DMS79 (cell line): ENCODE results near the gene C14orf93.
A peak's percentile ranks its signal among the peaks of the same experiment; 100 is the strongest.

Experiments
- DNase-seq: peaks from one replicate; lab custom pipeline; 2025; lab: John Stamatoyannopoulos, UW

The C14orf93 gene

DNA sequence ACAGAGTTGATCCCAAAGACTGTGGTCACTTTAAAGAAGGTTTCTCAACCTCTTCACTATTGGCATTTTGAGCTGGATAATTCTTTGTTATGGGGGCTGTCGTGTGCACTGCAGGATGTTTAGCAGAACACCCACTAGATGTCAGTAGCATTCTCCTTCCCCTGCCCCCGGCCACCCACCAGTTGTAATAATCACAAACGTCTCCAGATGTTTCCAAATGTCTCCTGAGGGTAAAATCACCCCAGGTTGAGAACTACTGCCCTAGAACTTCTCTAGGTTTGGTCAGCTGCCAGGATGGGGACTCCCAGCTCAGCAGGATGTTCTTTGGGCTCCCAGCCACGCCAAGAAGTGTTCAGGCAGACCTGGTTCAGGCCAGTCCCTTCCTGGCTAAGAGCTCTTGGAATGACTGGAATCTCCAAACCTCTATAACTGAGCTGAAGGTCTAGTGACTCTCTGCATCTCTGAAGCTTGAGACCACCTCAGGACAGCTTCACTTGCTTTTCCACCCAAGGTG, 15.1 kb downstream of the C14orf93 start:
- DNase-seq, result peak; percentile 16

GRCh38 chr14:22993517-22993916, 16.4 kb downstream of the C14orf93 start:
- no peak for DNase-seq

- DNase-seq, result no peak
Measured at GRCh38 chr14:22991852-22992251, 18.1 kb downstream of the C14orf93 start.

DNA sequence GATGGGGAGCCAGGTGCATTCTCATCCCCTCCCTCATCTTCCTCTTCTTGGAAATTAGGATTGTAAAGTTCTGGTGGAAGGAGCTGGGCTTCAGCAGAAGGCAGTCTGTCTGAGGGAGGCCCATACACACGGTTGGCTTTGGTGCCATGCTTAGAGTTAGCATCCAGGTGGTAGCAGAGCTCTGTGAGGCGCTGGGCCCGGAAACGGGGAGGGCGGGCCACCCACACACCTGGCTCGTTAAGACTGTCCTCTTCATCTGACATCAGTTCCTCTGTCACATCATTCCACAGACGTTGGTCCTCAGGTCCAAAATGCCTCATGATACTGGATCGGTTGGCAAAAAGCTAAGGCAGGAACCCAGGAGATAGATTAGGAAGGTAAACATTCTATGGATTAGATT, 22.7 kb downstream of the C14orf93 start:
- no peak for DNase-seq

DNA sequence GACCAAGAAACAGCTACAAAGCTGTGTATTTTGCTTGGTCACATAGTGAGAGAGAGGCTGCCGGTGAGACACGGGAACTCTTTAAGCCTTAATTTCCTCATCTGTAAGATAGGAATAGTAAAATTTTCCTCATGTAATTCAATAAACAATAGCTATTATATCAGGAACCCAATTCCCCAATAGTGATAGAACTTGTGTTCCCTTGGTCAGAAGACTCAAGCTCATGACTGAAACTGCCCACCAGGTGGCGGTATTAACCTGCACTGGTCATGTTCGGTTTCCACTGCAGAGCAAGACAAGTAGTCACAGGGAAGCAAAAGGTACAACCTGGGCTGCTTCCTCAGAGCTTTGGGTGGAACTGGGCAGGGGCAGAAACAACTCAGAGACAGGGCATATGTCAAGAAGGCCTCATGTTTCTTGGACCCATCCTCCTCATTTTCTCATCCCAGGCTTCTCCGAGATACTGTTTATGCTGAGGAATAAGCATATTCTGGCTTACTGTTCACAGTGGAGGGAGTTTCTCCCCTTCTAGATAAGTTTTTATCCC, 23.4 kb downstream of the C14orf93 start:
- peak; percentile 80 for DNase-seq

- DNase-seq, result no peak
Measured at GRCh38 chr14:22985894-22986507, 23.9 kb downstream of the C14orf93 start.

GRCh38 chr14:22984959-22985658, 24.8 kb downstream of the C14orf93 start:
- DNase-seq, result no peak

GRCh38 chr14:22982477-22983245, 27.3 kb downstream of the C14orf93 start, which contains the start of gene AJUBA:
TSS of gene AJUBA (minus strand) at chr14:22982551. CDS start at chr14:22982266, 285 bp downstream.
- DNase-seq, result peak; percentile 72

- no peak for DNase-seq
Measured at GRCh38 chr14:22981876-22982476, 28.0 kb downstream of the C14orf93 start.

- DNase-seq, result no peak
Measured at GRCh38 chr14:22981090-22981875, 28.7 kb downstream of the C14orf93 start.

DNA sequence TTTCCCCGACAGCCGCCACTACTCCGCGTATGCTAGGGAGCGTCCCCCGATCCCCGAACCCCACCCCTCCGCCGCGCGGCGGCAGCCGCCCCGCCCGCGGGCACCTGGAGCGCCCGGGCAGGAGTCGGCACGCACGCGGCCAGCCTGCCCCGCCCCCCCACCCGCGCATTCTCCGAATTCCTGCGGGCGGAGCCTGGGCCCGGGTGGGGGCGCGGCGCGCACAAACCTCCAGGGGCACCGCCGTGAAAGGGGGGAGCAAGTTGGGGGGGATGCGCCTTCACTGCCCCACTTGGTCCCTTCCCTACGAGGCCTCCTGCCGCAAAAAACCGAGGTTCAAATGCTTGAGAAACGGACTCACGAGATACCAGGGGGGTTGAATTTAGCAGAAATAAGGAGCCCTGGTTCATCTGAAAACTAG, 29.3 kb downstream of the C14orf93 start:
- DNase-seq, result no peak

DNA sequence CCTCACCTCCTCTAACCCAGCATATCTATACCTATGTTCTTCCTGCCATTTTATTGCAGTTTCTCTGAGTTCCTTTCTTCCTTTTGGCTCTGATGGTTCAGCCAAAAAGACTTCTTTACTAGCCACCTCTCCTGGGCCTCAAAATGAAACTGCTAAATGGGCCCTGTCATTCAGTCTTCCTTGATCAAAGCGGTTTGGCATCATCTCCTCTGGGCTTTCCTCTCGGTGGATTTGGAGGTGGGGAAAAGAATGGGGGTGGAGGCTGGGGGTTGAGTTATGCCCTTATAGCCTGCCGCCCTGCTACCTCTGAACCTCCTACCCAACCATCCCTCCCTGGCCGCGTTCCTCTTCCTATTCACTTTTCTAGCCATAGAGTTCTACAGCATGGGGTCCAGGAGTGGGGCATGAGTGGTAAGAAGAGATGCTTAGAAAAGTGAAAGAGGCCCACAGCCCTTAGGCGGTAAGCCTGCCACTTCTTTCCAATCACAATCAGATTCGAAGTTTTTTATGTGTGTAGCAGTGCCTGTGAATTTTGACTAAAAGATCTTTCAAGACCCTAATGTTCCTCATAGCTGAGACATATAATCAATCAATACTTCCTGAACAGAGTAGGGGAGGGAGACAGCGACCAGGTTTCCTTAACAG, 30.1 kb downstream of the C14orf93 start:
- no peak for DNase-seq

GRCh38 chr14:22978981-22979671, 30.8 kb downstream of the C14orf93 start:
- no peak for DNase-seq

DNA sequence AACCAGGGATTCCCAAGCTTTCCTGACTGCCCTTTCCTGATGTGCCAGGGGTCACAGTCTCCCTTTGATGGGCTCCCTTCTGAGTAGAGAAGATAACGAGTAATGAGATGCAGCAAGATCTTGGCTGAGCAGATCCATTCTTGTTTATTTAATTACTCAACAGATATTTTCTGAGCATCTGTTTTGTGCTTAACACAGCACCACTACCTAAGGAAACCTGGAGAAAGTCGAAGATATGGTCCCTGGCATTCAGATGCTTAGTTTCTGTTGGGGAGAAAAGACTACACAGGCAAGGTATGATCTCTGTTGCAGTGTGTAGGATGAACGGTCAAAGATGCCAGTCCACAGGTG, 31.5 kb downstream of the C14orf93 start:
- DNase-seq, result no peak

GRCh38 chr14:22977684-22978486, 32.1 kb downstream of the C14orf93 start:
- peak; percentile 49 for DNase-seq

GRCh38 chr14:22977434-22977683, 32.6 kb downstream of the C14orf93 start:
- no peak for DNase-seq

DNA sequence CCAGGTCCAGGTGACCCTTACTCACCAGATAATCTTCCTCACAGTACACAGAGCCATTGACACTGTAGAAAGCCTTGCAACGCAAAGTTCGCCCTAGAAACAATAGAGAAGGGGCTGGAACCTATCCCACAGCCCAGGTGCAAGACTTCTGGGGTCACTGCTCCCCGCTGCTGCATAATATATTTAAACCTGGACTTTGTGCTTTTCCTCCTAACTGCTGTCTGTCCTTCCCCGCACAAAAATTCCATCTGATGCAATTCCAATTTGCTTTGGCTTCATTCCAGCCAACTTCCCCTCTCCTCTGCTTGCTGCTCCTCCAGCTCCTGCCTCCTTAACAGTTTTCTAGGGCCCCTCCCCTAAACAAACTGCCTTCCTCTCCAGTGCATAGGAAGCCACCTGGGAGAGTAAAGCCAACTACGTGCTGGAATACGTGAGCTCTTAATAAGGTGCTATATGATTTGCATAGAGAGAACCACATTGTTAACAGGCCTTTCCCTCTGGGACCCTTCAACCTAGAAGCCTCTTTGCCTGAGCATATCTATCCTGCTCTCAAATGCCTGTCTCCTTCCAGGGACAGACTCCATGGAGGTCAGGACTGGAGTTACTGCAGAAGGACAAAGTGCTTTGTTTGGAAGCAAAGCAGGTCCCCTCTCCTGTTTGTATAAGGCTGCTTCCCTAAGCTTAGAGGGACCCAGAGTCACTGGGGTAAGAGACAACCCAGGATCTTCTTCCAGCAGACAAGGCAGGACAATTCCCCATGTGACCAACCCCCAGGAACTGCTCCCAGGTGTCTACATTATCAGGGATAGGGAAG, 33.1 kb downstream of the C14orf93 start:
- DNase-seq, result peak; percentile 25

DNA sequence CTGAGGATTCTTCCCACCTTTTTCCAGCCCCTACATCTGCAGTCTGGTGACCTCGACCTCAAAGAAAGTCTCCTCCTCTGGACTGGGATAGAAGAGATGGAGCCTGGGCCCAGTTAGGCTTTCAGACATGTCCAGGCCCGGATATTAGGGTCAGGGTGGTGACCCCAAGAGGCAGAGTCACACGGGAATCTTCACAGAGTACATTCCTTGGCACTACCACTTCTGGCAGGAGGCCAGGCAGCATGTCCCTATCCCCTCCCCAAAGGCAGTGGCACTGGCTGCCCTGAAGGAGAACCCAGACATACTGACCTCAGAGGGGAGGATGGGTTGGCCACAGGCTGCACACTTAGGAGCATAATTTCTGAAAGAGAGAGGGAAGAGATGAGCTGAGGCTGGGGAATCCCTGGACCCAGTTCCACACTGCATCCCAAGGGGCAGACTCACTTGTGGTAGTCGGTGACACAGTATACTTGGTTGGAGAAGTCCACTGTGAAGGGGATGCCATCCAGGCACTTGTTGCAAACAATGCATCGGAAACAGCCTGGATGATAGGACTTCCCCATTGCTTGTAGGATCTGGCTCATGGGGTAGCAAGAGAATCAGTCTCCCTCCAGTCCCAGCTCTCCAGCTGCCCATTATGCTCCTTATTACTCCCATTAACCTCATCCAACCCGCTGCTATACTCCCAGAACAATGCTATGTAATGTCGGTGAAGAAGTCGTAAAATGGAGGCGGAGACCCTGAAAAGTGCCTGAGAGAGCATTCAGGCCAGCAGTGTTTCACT, 35.2 kb downstream of the C14orf93 start:
- no peak for DNase-seq
